Measurements from ENCODE around the gene EEF1G. TPM values are rescaled to one million over a fixed set of nuclear protein-coding genes. Genes with fewer than 3 reads are reported as not detected.

The EEF1G gene
- total and polyA plus RNA-seq, 2 of the 13 experiments (the other 11 are each of a cell fraction or from before 2014, with no cell fraction given), result 1,787 to 2,144 TPM

DNA sequence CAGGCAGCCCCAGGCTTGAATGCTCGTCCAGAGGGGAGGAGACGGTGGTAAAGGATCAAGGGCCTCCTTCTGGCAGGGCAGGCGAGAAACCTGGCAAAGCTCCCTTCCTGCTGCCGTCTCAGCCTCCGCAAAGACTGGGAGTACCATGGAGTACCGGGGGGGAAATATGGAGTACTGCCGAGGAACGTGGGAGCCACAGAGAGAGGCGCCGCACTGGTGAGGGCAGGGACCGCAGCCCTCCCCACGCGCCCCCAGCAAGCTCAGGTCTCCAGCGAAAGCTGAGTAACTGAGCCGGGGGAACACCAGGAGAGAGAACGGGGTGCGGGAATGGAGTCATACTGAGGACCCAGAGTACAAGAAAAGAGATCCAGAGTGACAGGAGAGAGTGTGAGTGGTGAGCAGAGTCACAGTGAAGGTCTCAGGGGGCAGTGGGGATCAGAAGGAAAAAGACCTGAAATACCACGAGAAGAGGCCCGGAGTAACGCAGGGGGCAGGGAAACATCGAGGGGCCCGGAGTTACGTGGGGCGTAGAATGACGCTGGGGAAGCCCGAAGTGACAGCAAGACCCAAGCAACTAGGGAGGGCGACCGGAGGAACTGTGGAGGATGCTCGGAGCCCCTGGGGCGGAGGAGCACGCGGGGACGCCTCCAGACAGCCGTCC, 38.1 kb upstream of the EEF1G start (continued):
- TF ChIP-seq HDAC1 (CRISPR knock-in tag; IDR thresholded peaks at IDR 0.05) (0 out of 2 replicates have a peak, but pooled peaks have one; percentile 30), ZNF577 (CRISPR knock-in tag; IDR thresholded peaks at IDR 0.05; ENCODE audit: borderline replicate concordance, low read depth) (no peak), MAZ (IDR thresholded peaks at IDR 0.05; ENCODE audit: borderline replicate concordance, low read depth, low read length) (no peak), MAZ (CRISPR knock-in tag; IDR thresholded peaks at IDR 0.05; ENCODE audit: low read depth) (no peak), PHF8 (CRISPR knock-in tag; IDR thresholded peaks at IDR 0.05) (peak; percentile 18; the same call in 1 of the 2 replicates), YEATS4 (CRISPR knock-in tag; IDR thresholded peaks at IDR 0.05; ENCODE audit: borderline replicate concordance) (no peak), LCORL (IDR thresholded peaks at IDR 0.05) (no peak), LCORL (CRISPR knock-in tag; IDR thresholded peaks at IDR 0.05) (peak; percentile 27; the same call in 1 of the 2 replicates), ZNF280D (CRISPR knock-in tag; IDR thresholded peaks at IDR 0.05) (no peak), KDM2A (CRISPR knock-in tag; IDR thresholded peaks at IDR 0.05; ENCODE audit: borderline replicate concordance, low read depth) (no peak), FOXM1 (CRISPR knock-in tag; IDR thresholded peaks at IDR 0.05) (no peak), RFX5 (IDR thresholded peaks at IDR 0.05; ENCODE audit: low read depth, low read length) (no peak), SP140L (CRISPR knock-in tag; IDR thresholded peaks at IDR 0.05; ENCODE audit: borderline replicate concordance) (no peak), ZNF274 (CRISPR knock-in tag; IDR thresholded peaks at IDR 0.05) (peak; percentile 69; the same call in 1 of the 2 replicates), ZNF264 (CRISPR knock-in tag; IDR thresholded peaks at IDR 0.05) (no peak)
- TF ChIP-seq, protein P1, sequence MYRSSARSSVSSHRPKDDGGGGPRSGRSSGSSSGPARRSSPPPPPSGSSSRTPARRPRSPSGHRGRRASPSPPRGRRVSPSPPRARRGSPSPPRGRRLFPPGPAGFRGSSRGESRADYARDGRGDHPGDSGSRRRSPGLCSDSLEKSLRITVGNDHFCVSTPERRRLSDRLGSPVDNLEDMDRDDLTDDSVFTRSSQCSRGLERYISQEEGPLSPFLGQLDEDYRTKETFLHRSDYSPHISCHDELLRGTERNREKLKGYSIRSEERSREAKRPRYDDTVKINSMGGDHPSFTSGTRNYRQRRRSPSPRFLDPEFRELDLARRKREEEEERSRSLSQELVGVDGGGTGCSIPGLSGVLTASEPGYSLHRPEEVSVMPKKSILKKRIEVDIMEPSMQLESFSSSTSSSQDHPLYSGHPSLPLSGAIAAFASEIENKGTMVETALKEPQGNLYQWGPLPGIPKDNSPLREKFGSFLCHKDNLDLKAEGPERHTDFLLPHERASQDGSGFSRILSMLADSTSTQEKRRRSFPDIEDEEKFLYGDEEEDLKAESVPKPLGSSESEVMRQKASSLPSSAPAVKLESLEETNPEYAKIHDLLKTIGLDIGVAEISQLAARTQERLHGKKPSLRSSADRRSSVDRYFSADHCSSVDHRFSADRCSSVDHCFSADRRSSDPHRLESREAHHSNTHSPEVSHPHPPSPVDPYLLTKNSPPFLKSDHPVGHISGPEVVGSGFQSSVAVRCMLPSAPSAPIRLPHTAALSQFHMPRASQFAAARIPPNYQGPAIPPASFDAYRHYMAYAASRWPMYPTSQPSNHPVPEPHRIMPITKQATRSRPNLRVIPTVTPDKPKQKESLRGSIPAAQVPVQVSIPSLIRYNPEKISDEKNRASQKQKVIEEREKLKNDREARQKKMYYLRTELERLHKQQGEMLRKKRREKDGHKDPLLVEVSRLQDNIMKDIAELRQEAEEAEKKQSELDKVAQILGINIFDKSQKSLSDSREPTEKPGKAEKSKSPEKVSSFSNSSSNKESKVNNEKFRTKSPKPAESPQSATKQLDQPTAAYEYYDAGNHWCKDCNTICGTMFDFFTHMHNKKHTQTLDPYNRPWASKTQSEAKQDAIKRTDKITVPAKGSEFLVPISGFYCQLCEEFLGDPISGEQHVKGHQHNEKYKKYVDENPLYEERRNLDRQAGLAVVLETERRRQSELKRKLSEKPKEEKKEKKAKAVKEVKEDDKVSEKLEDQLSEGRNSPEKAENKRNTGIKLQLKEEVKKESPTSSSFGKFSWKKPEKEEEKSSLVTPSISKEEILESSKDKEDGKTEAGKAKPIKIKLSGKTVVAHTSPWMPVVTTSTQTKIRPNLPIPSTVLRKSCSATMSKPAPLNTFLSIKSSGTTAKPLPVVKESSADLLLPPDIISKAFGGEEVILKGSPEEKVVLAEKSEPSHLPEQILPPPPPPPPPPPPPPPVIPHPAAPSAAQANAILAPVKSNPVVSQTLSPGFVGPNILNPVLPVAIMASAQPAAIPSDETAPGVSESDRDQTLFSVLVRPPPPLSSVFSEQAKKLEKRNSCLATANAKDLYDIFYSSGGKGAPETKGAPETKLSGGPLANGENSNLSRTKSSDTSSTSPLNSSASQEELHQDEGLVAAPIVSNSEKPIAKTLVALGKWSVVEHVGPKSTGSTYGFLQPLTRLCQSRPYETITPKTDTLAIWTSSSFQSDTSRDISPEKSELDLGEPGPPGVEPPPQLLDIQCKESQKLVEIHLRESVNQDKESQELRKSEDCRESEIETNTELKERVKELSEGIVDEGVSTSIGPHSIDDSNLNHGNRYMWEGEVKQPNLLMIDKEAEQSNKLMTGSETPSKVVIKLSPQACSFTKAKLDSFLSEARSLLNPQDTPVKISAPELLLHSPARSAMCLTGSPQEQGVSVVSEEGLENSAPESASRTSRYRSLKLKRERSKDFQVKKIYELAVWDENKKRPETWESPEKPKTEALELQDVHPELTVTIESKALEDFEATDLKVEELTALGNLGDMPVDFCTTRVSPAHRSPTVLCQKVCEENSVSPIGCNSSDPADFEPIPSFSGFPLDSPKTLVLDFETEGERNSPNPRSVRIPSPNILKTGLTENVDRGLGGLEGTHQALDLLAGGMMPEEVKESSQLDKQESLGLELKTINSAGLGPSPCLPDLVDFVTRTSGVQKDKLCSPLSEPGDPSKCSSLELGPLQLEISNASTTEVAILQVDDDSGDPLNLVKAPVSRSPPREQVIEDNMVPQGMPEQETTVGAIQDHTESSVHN (CRISPR knock-in tag; IDR thresholded peaks at IDR 0.05), result no peak
- TF ChIP-seq, protein P2, sequence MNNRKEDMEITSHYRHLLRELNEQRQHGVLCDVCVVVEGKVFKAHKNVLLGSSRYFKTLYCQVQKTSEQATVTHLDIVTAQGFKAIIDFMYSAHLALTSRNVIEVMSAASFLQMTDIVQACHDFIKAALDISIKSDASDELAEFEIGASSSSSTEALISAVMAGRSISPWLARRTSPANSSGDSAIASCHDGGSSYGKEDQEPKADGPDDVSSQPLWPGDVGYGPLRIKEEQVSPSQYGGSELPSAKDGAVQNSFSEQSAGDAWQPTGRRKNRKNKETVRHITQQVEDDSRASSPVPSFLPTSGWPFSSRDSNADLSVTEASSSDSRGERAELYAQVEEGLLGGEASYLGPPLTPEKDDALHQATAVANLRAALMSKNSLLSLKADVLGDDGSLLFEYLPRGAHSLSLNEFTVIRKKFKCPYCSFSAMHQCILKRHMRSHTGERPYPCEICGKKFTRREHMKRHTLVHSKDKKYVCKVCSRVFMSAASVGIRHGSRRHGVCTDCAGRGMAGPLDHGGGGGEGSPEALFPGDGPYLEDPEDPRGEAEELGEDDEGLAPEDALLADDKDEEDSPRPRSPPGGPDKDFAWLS (CRISPR knock-in tag; IDR thresholded peaks at IDR 0.05; ENCODE audit: borderline replicate concordance), result 0 out of 2 replicates have a peak, but pooled peaks have one; percentile 48

All from HepG2 (cell line).